Spleen (tissue), 7 donors: ENCODE measurements around the gene DTX3L.

ENCODE experiments used
- POLR2A ChIP-seq, 3 donors: fragments of 450-650 bp; IDR thresholded peaks; one replicate each; pipeline ENCODE4 v1.5.1; 2017; ENCODE audit warnings: antibody characterized with exemption in 3 of 3, mild to moderate bottlenecking in 1 of 3
- POLR2AphosphoS5 ChIP-seq, 3 donors: sonication (generic); formaldehyde crosslinking; IDR thresholded peaks; one replicate each; pipeline ENCODE4 v1.5.1; 2017; ENCODE audit warnings: antibody characterized with exemption in 3 of 3
- TF ChIP-seq, protein P1 (sequence below), 11 experiments: fragments of 200-600 bp in 7 of 11; fragments of 450-650 bp in 4 of 11; sonication (generic) in 4 of 11; IDR thresholded peaks in 8 of 11; conservative IDR thresholded peaks in 3 of 11; 1 replicate in 7 of 11; 2 replicates in 4 of 11; pipeline versions ENCODE4 v1.4.0 to v1.8.0; 2016 to 2021; ENCODE audit warnings: antibody characterized with exemption in 11 of 11, inconsistent platforms in 4 of 11, mild to moderate bottlenecking in 1 of 11
- donor health status: DM: no; HTN: no; CAD: no; lungs with moderate emphysema.
- donor health status: DM: no; HTN: no; CAD: no.
- donor health status: DM: no; HTN: no; CAD: no.

DNA sequence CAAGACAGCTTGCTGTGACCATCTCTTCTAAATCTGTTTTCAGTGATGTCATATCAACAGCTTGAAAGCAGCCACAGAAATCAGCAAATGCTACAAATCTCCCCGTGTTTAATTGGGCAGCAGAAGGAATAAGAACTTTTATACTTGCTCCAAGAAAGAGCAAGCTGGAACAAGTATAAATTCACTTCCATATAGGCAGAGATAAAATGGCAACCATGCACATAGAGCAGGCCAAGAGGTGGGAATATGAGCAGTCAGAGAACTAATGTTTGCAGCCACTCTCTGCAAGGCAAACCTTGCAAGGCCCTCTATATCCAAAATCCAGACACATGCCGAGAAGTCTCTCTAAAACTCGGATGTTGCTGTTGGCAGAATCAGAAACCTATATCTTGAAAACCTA, 16.1 kb upstream of the DTX3L start:
- TF ChIP-seq POLR2AphosphoS5 (IDR thresholded peaks at IDR 0.05) (no peak), POLR2A (IDR thresholded peaks at IDR 0.05) (no peak)
- TF ChIP-seq, protein P1, sequence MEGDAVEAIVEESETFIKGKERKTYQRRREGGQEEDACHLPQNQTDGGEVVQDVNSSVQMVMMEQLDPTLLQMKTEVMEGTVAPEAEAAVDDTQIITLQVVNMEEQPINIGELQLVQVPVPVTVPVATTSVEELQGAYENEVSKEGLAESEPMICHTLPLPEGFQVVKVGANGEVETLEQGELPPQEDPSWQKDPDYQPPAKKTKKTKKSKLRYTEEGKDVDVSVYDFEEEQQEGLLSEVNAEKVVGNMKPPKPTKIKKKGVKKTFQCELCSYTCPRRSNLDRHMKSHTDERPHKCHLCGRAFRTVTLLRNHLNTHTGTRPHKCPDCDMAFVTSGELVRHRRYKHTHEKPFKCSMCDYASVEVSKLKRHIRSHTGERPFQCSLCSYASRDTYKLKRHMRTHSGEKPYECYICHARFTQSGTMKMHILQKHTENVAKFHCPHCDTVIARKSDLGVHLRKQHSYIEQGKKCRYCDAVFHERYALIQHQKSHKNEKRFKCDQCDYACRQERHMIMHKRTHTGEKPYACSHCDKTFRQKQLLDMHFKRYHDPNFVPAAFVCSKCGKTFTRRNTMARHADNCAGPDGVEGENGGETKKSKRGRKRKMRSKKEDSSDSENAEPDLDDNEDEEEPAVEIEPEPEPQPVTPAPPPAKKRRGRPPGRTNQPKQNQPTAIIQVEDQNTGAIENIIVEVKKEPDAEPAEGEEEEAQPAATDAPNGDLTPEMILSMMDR (IDR thresholded peaks at IDR 0.05 in 8 of 11, conservative IDR thresholded peaks at IDR 0.05 in 3 of 11), result no peak
